RWPE1 (cell line): ENCODE results near the gene SDHB.

Source experiments
- CTCF ChIA-PET: fragments of 350-600 bp; sonication (Branson Sonifier 250); formaldehyde crosslinking; extraction: SDS; loops from one replicate; lab custom pipeline; 2021; lab: Yijun Ruan, JAX
- POLR2A ChIA-PET: fragments of 400-600 bp; formaldehyde crosslinking; extraction: SDS; loops from one replicate; lab custom pipeline; 2020; ENCODE audit warnings: antibody characterized with exemption; ENCODE audit not compliant: low non-redundant PET; lab: Yijun Ruan, JAX
- DNase-seq: peaks from one replicate; pipeline ENCODE4 v3.0.0; 2012; ENCODE audit warnings: low spot score
- H3K27ac ChIP-seq: fragments of 450-650 bp; 2 replicates; pipeline ENCODE4 v1.5.1; 2017
- TF ChIP-seq, protein P1 (sequence below): fragments of 450-650 bp; conservative IDR thresholded peaks from 2 replicates; pipeline ENCODE4 v1.5.1; 2017; ENCODE audit warnings: low read depth, mild to moderate bottlenecking

The SDHB gene

DNA sequence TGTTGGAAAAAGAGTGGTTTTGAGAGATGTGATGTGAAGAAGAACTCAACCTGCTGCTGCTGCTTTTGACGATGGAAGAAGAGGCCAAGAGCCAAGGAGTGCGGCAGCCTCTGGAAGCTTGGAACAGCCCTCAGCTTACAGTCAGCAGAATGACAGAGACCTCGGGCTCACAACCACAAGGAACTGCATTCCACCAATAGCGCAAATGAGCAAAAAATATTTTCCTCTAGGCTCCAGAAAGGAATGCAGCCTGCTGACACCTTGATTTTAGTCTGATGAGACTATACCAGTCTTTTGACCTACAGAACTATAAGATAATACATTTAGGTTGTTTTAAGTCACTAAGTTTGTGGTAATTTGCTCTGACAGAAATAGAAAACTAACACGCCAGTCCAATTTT lies 10.2 kb downstream of the SDHB start:
- TF ChIP-seq, protein P1, sequence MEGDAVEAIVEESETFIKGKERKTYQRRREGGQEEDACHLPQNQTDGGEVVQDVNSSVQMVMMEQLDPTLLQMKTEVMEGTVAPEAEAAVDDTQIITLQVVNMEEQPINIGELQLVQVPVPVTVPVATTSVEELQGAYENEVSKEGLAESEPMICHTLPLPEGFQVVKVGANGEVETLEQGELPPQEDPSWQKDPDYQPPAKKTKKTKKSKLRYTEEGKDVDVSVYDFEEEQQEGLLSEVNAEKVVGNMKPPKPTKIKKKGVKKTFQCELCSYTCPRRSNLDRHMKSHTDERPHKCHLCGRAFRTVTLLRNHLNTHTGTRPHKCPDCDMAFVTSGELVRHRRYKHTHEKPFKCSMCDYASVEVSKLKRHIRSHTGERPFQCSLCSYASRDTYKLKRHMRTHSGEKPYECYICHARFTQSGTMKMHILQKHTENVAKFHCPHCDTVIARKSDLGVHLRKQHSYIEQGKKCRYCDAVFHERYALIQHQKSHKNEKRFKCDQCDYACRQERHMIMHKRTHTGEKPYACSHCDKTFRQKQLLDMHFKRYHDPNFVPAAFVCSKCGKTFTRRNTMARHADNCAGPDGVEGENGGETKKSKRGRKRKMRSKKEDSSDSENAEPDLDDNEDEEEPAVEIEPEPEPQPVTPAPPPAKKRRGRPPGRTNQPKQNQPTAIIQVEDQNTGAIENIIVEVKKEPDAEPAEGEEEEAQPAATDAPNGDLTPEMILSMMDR = no peak
- POLR2A ChIA-PET = no interaction called here
- CTCF ChIA-PET = no interaction called here
- no peak overlapping the region for H3K27ac ChIP-seq
- no peak for DNase-seq

GRCh38 chr1:17040135-17040534 lies 13.7 kb downstream of the SDHB start:
- ChIA-PET CTCF (no interaction called here), POLR2A (no interaction called here)
- no peak for DNase-seq
- peak overlapping the region; percentile 73 for H3K27ac ChIP-seq
- TF ChIP-seq, protein P1 = no peak

GRCh38 chr1:17039522-17039921 lies 14.3 kb downstream of the SDHB start:
- ChIA-PET CTCF (no interaction called here), POLR2A (no interaction called here)
- H3K27ac ChIP-seq = no peak overlapping the region
- no peak for DNase-seq
- TF ChIP-seq, protein P1 = no peak

- no peak overlapping the region for H3K27ac ChIP-seq
- DNase-seq = no peak
- TF ChIP-seq, protein P1 = no peak
- CTCF ChIA-PET = interaction anchor here (1.1 kb wide), 1 partner anchor 82 kb away, joined by 3 read pairs; no protein-coding TSS in a partner anchor
- POLR2A ChIA-PET = no interaction called here
These were observed 20.4 kb downstream of the SDHB start for GRCh38 chr1:17033481-17033880.

GRCh38 chr1:17032741-17033140 lies 21.1 kb downstream of the SDHB start:
- DNase-seq = no peak
- CTCF ChIA-PET = interaction anchor here (0.6 to 1.0 kb wide), 2 partner anchors 14 to 73 kb away, joined by 4 to 6 read pairs; no protein-coding TSS in a partner anchor
- POLR2A ChIA-PET = no interaction called here
- no peak overlapping the region for H3K27ac ChIP-seq
- TF ChIP-seq, protein P1 = no peak

DNA sequence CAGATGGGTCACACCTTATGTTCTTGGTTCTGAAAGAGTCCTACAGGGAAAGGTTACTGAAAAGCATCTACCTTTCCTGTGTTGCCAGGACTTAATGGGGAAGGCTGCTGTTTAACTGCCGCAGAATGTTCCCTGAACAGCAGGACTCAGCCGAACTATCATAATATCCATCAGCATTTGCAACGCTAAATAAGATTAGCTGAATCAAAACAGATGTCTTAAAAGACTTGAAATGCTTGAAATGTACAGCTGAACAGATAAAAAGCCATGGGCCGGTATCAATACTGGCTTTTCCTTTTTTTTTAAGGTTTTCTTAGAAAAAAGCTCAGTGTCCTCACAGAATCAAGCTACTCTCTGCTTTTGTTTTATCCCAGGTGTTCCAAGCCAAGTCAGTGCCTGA lies 22.4 kb downstream of the SDHB start:
- CTCF ChIA-PET = interaction anchor here (0.8 kb wide), 1 partner anchor 9 kb away, joined by 3 read pairs; no protein-coding TSS in a partner anchor
- no peak overlapping the region for H3K27ac ChIP-seq
- TF ChIP-seq, protein P1 = no peak
- no peak for DNase-seq
- POLR2A ChIA-PET = interaction anchor here (0.6 kb wide), 1 partner anchor 128 kb away, joined by 3 read pairs; no protein-coding TSS in a partner anchor

DNA sequence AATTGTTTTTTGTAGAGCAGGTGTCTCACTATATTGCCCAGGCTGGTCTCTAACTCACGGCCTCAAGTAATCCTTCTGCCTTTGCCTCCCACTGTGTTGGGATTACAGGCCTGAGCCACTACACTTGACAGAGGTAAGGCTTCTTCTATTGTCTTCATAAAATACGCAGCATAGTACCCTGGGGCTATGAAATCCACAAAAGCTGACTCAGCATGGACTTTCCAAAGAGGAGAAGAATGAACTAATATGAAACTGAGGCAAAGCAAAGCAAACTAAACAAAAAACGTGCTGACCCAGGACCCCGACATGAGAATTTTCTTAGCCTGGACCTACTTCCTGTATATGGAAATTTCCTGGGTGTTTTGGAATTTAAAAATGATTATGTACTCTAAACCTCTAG lies 23.6 kb downstream of the SDHB start:
- no peak for DNase-seq
- peak overlapping the region; percentile 63 for H3K27ac ChIP-seq
- TF ChIP-seq, protein P1 = no peak
- POLR2A ChIA-PET = no interaction called here
- CTCF ChIA-PET = interaction anchor here (0.8 kb wide), 1 partner anchor 45 kb away, joined by 3 read pairs; no protein-coding TSS in a partner anchor
